GM12878 (cell line): ENCODE data around the gene TUBA3E. TPM values are rescaled to one million over a fixed set of nuclear protein-coding genes. Genes with fewer than 3 reads are reported as not detected.
"Not testable (repeated sequence)": the region's sequence is repeated elsewhere in the genome, so short reads cannot be mapped to it uniquely, and the experiment has no call there.

Source experiments
- ATAC-seq: fragments of 200-7000 bp; cut with Tn5 transposase; 3 replicates; pipeline ENCODE4 v1.9.1; 2020; ENCODE audit warnings: mild to moderate bottlenecking, moderate library complexity
- BruUV-seq: library from RNA; stranded (reverse); fragments of 400-500 nt; replicated peaks from 2 replicates; lab custom pipeline; 2021; lab: Mats Ljungman, UMichigan
- CTCF ChIA-PET: fragments of 300-600 bp; sonication (Branson Sonifier 250); formaldehyde crosslinking; extraction: SDS; loops from one replicate; lab custom pipeline; 2021; ENCODE audit warnings: inconsistent platforms; lab: Yijun Ruan, JAX
- POLR2A ChIA-PET: fragments of 350-600 bp; formaldehyde crosslinking; extraction: SDS; loops from one replicate; lab custom pipeline; 2021; ENCODE audit warnings: inconsistent platforms; lab: Charles Lee
- RAD21 ChIA-PET: fragments of 300-600 bp; sonication (Branson Sonifier 250); formaldehyde crosslinking; loops from one replicate; lab custom pipeline; 2023; ENCODE audit warnings: antibody characterized with exemption; ENCODE audit not compliant: unreplicated experiment; lab: Charles Lee
- SMC1A ChIA-PET: fragments of 300-600 bp; sonication (Branson Sonifier 250); formaldehyde crosslinking; loops from one replicate; lab custom pipeline; 2023; ENCODE audit not compliant: unreplicated experiment, uncharacterized antibody; lab: Charles Lee
- DNase-seq: peaks from one replicate; pipeline ENCODE4 v3.0.0-alpha.2; 2011; ENCODE audit warnings: low read depth, low spot score
- FAIRE-seq: peaks from 3 replicates; lab custom pipeline; 2011; peaks lifted over from hg19 to GRCh38; lab: Jason Lieb, UNC
- H2AFZ ChIP-seq: 2 replicates; pipeline ENCODE4 v1.6.0; 2011; ENCODE audit warnings: low read depth, low read length, control low read depth; ENCODE audit not compliant: control insufficient read depth
- H3K27ac ChIP-seq: 2 replicates; pipeline ENCODE4 v1.5.1; 2011; ENCODE audit warnings: control low read depth; ENCODE audit not compliant: control insufficient read depth, insufficient read depth
- H3K27me3 ChIP-seq, 2 experiments: replicated peaks in 1 of 2; 2 replicates each; pipeline versions ENCODE4 v1.6.0 to v1.6.1; 2011; ENCODE audit warnings: low read length in 1 of 2; ENCODE audit not compliant: control insufficient read depth in 2 of 2, insufficient read depth in 2 of 2
- H3K36me3 ChIP-seq, 2 experiments: 2 replicates each; pipeline ENCODE4 v1.5.1; 2011; ENCODE audit warnings: low read length in 1 of 2; ENCODE audit not compliant: control insufficient read depth in 2 of 2, insufficient read depth in 2 of 2
- H3K4me1 ChIP-seq: 2 replicates; pipeline ENCODE4 v1.6.1; 2011; ENCODE audit warnings: mild to moderate bottlenecking, low read length, moderate library complexity, mixed read lengths; ENCODE audit not compliant: control insufficient read depth, insufficient read depth
- H3K4me2 ChIP-seq: 2 replicates; pipeline ENCODE4 v1.6.0; 2011; ENCODE audit warnings: control low read depth; ENCODE audit not compliant: control insufficient read depth, insufficient read depth
- H3K4me3 ChIP-seq: fragments of 200-600 bp; sonication (generic); 2 replicates; pipeline ENCODE4 v1.5.1; 2016
- H3K79me2 ChIP-seq: 2 replicates; pipeline ENCODE4 v1.6.0; 2011; ENCODE audit warnings: low read length; ENCODE audit not compliant: control insufficient read depth, insufficient read depth
- H3K9ac ChIP-seq: 2 replicates; pipeline ENCODE4 v1.8.0; 2011; ENCODE audit warnings: low read length, control low read depth, mixed read lengths; ENCODE audit not compliant: control insufficient read depth, insufficient read depth
- H3K9me3 ChIP-seq: replicated peaks from 3 replicates; pipeline ENCODE4 v1.5.1; 2011; ENCODE audit warnings: mild to moderate bottlenecking, low read length; ENCODE audit not compliant: control insufficient read depth, insufficient read depth
- H4K20me1 ChIP-seq: 2 replicates; pipeline ENCODE4 v1.6.0; 2011; ENCODE audit not compliant: control insufficient read depth, insufficient read depth
- BACH1 ChIP-seq: fragments of 450-650 bp; IDR thresholded peaks from 2 replicates; pipeline ENCODE4 v1.6.1; 2017; ENCODE audit warnings: mild to moderate bottlenecking, borderline replicate concordance
- EP300 ChIP-seq, 2 experiments: fragments of 150-350 bp in 1 of 2; IDR thresholded peaks; 2 replicates each; pipeline ENCODE4 v1.6.1; 2011 to 2012; ENCODE audit warnings: low read depth in 2 of 2, low read length in 2 of 2, borderline replicate concordance in 1 of 2, improper control_type of control experiment in 1 of 2, inconsistent platforms in 1 of 2; ENCODE audit not compliant: control insufficient read depth in 1 of 2
- IRF3 ChIP-seq: fragments of 450-650 bp; IDR thresholded peaks from 2 replicates; pipeline ENCODE4 v1.6.1; 2014; ENCODE audit warnings: mild to moderate bottlenecking
- LARP7 ChIP-seq: fragments of 450-650 bp; IDR thresholded peaks from 2 replicates; pipeline ENCODE4 v1.6.1; 2017; ENCODE audit warnings: mild to moderate bottlenecking
- NR2C1 ChIP-seq: fragments of 450-650 bp; IDR thresholded peaks from 2 replicates; pipeline ENCODE4 v1.6.1; 2017; ENCODE audit warnings: antibody characterized with exemption, mild to moderate bottlenecking, moderate library complexity
- PML ChIP-seq: IDR thresholded peaks from 2 replicates; pipeline ENCODE4 v1.6.1; 2012; ENCODE audit warnings: low read length, inconsistent platforms
- POLR2A ChIP-seq: IDR thresholded peaks from 2 replicates; pipeline ENCODE4 v1.6.1; 2011; ENCODE audit warnings: low read depth, mild to moderate bottlenecking, low read length
- WGBS: methylation state at CpG from one replicate; pipeline ENCODE4 v1.1.6; 2016; ENCODE audit warnings: low lambda C conversion rate; ENCODE audit not compliant: insufficient replicate concordance, insufficient coverage; ENCODE audit errors: missing lambda C conversion rate; 5-methylcytosine and 5-hydroxymethylcytosine counted together
- in situ Hi-C: fragments of 300-500 bp; cut with MboI; formaldehyde crosslinking; loops from 9 replicates; pipeline ENCODE4 v1.14.3; 2018; ENCODE audit warnings: mixed read lengths
- intact Hi-C: fragments of 100-400 bp; cut with micrococcal nuclease; formaldehyde crosslinking; loops from one replicate; pipeline ENCODE4 v1.14.2; 2022; ENCODE audit not compliant: unreplicated experiment
- polyA plus RNA-seq, 11 experiments: library from polyadenylated mRNA; depleted of rRNA in 4 of 11; unstranded in 6 of 11; stranded (reverse) in 5 of 11; fragments of >200 nt; fragmentation: Nextera tagmentation in 4 of 11; fragmentation: Illumina TruSeq in 1 of 11; extraction: Ambion mirVana in 4 of 11; extraction: Trizol in 1 of 11; gene quantifications; 1 replicate in 1 of 11; 2 replicates in 10 of 11; pipeline versions ENCODE4 v1.2.1 to v1.2.3, GENCODE V29; 2011 to 2016; ENCODE audit warnings: inconsistent platforms in 2 of 11, missing spikeins in 2 of 11, low read depth in 1 of 11
- total RNA-seq, 4 experiments: library from RNA; depleted of rRNA in 3 of 4; stranded (reverse); fragments of >200 nt in 3 of 4; fragmentation: Illumina TruSeq in 1 of 4; extraction: Trizol in 1 of 4; gene quantifications; 2 replicates each; pipeline versions ENCODE4 v1.2.1 to v1.2.3, GENCODE V29; 2013 to 2021

Gene TUBA3E
- total and polyA plus RNA-seq, 10 of the 15 experiments (the other 5 are each of a cell fraction or from before 2014, with no cell fraction given) = not detected

- H3K9me3 ChIP-seq, DNase-seq, intact Hi-C loops, H4K20me1 ChIP-seq, CTCF ChIA-PET, H2AFZ ChIP-seq, H3K4me2 ChIP-seq, FAIRE-seq, H3K4me1 ChIP-seq, H3K36me3 ChIP-seq, H3K27me3 ChIP-seq, ATAC-seq, POLR2A ChIA-PET, H3K9ac ChIP-seq, H3K4me3 ChIP-seq, RAD21 ChIA-PET, SMC1A ChIA-PET, BruUV-seq, H3K27ac ChIP-seq: not testable (repeated sequence)
- TF ChIP-seq POLR2A = 0 out of 2 replicates have a peak, but pooled peaks have one; percentile 25
- H3K79me2 ChIP-seq = peaks cover 12% of the 10 kb centered on the region
- in situ Hi-C loops = loop anchor here (5.0 kb wide), 1 partner anchor 1299 kb away; no protein-coding TSS in a partner anchor
- WGBS = 92% methylated on average over 16 of the region's 17 CpGs
Observed at GRCh38 chr2:130187859-130188792, 10.1 kb downstream of the TUBA3E start.

GRCh38 chr2:130187268-130187667 lies 11.0 kb downstream of the TUBA3E start:
- in situ Hi-C loops = loop anchor here (5.0 kb wide), 1 partner anchor 1300 kb away; no protein-coding TSS in a partner anchor

More at GRCh38 chr2:130187268-130187667, 11.0 kb downstream of the TUBA3E start:
- peaks cover 18% of the 10 kb centered on the region for H3K79me2 ChIP-seq
- DNase-seq (no peak), ATAC-seq (no peak)
- TF ChIP-seq EP300 (IDR thresholded peaks at IDR 0.05; ENCODE audit: borderline replicate concordance in 1 of 2, control insufficient read depth in 1 of 2, low read depth in 2 of 2, low read length in 2 of 2) = no peak
- no peak for TF ChIP-seq NR2C1
- TF ChIP-seq IRF3 = no peak
- no peak for TF ChIP-seq LARP7
- no peak for TF ChIP-seq PML
- no peak for TF ChIP-seq BACH1
- TF ChIP-seq, all 136 proteins: peak for 0
- BruUV-seq = no TSS peak
- Histone ChIP-seq H3K4me3 (no peak overlapping the region), H3K4me2 (no peak overlapping the region), H2AFZ (no peak overlapping the region), H3K36me3 (no peaks in the 10 kb centered on the region), H3K4me1 (no peaks in the 10 kb centered on the region; the same call in 1 of the 2 replicates), H3K27me3 (no peaks in the 10 kb centered on the region), H4K20me1 (no peaks in the 10 kb centered on the region), H3K27ac (no peak overlapping the region), H3K9ac (no peak overlapping the region), H3K9me3 (no peaks in the 10 kb centered on the region)
- ChIA-PET POLR2A (no interaction called here), SMC1A (no interaction called here), CTCF (no interaction called here), RAD21 (no interaction called here)
- WGBS = 45% methylated on average over 6 of the region's 8 CpGs
- peak; percentile 23 for FAIRE-seq
- intact Hi-C loops = no loop called here
